GM23248 (cell line): Measurements from ENCODE around the gene STAM2. TPM values are rescaled to one million over a fixed set of nuclear protein-coding genes. Genes with fewer than 3 reads are reported as not detected.
"Not testable (repeated sequence)": the region's sequence is repeated elsewhere in the genome, so short reads cannot be mapped to it uniquely, and the experiment has no call there.

Experiments
- DNase-seq: peaks from one replicate; pipeline ENCODE4 v3.0.0-alpha.2; 2015
- H2AFZ ChIP-seq: fragments of 200-600 bp; sonication (generic); 2 replicates; pipeline ENCODE4 v1.6.1; 2016; ENCODE audit warnings: antibody characterized with exemption
- H3F3A ChIP-seq: fragments of 200-600 bp; sonication (generic); 2 replicates; pipeline ENCODE4 v1.6.1; 2016; ENCODE audit warnings: mild to moderate bottlenecking, antibody characterized with exemption, mixed run types; ENCODE audit not compliant: insufficient read depth
- H3K27ac ChIP-seq: fragments of 200-600 bp; sonication (generic); 2 replicates; pipeline ENCODE4 v1.5.1; 2016; ENCODE audit warnings: mild to moderate bottlenecking
- H3K27me3 ChIP-seq: fragments of 200-600 bp; sonication (generic); replicated peaks from 2 replicates; pipeline ENCODE4 v1.6.1; 2016; ENCODE audit warnings: mild to moderate bottlenecking; ENCODE audit not compliant: insufficient read depth
- H3K36me3 ChIP-seq: fragments of 200-600 bp; sonication (generic); 2 replicates; pipeline ENCODE4 v1.6.1; 2016; ENCODE audit warnings: low read depth, mild to moderate bottlenecking
- H3K4me1 ChIP-seq: fragments of 200-600 bp; sonication (generic); 2 replicates; pipeline ENCODE4 v1.6.1; 2016; ENCODE audit warnings: mild to moderate bottlenecking; ENCODE audit not compliant: insufficient read depth
- H3K4me2 ChIP-seq: fragments of 200-600 bp; sonication (generic); one replicate; pipeline ENCODE4 v1.6.1; 2016; ENCODE audit warnings: mild to moderate bottlenecking; ENCODE audit not compliant: unreplicated experiment
- H3K4me3 ChIP-seq: fragments of 200-600 bp; sonication (generic); 2 replicates; pipeline ENCODE4 v1.5.1; 2016; ENCODE audit warnings: mild to moderate bottlenecking
- H3K79me2 ChIP-seq: fragments of 200-600 bp; sonication (generic); 2 replicates; pipeline ENCODE4 v1.6.1; 2016; ENCODE audit warnings: mild to moderate bottlenecking; ENCODE audit not compliant: insufficient read depth
- H3K9ac ChIP-seq: fragments of 200-600 bp; sonication (generic); 2 replicates; pipeline ENCODE4 v1.6.1; 2016; ENCODE audit warnings: mild to moderate bottlenecking
- H3K9me2 ChIP-seq: fragments of 200-600 bp; sonication (generic); 2 replicates; pipeline ENCODE4 v1.6.1; 2016; ENCODE audit warnings: mixed run types, mild to moderate bottlenecking, moderate library complexity; ENCODE audit not compliant: insufficient read depth
- H3K9me3 ChIP-seq: fragments of 200-600 bp; sonication (generic); one replicate; pipeline ENCODE4 v1.6.1; 2017; ENCODE audit warnings: low read depth
- H4K20me1 ChIP-seq: fragments of 200-600 bp; sonication (generic); 2 replicates; pipeline ENCODE4 v1.6.0; 2016; ENCODE audit not compliant: insufficient read depth
- EZH2 ChIP-seq: fragments of 200-600 bp; sonication (generic); IDR thresholded peaks from 2 replicates; pipeline ENCODE4 v1.6.1; 2018; ENCODE audit warnings: antibody characterized with exemption, mild to moderate bottlenecking; ENCODE audit not compliant: insufficient read depth, poor library complexity, severe bottlenecking
- EZH2phosphoT487 ChIP-seq: fragments of 200-600 bp; sonication (generic); IDR thresholded peaks from 2 replicates; pipeline ENCODE4 v1.6.1; 2018; ENCODE audit warnings: antibody characterized with exemption, moderate library complexity, mild to moderate bottlenecking, low read depth; ENCODE audit not compliant: insufficient read depth
- WGBS, 2 experiments: methylation state at CpG; one replicate each; pipeline ENCODE4 v1.1.6; 2015 to 2017; ENCODE audit warnings: low lambda C conversion rate in 2 of 2, low coverage in 1 of 2; ENCODE audit errors: missing lambda C conversion rate in 2 of 2; 5-methylcytosine and 5-hydroxymethylcytosine counted together
- in situ Hi-C: fragments of 300-500 bp; cut with MboI; formaldehyde crosslinking; loops from 2 replicates; pipeline ENCODE4 v1.15.0; 2020
- polyA plus RNA-seq: library from polyadenylated mRNA; unstranded; fragments of >200 nt; fragmentation: Nextera tagmentation; extraction: Ambion mirVana; gene quantifications from 2 replicates; pipeline ENCODE4 v1.2.1, GENCODE V29; 2016
- total RNA-seq: library from RNA; depleted of rRNA; stranded (reverse); fragments of >200 nt; shearing (Covaris generic); gene quantifications from 2 replicates; pipeline ENCODE4 v1.2.3, GENCODE V29; 2014

STAM2 gene
- total and polyA plus RNA-seq, 2 experiments from 2014 or later = 14.9 to 29.6 TPM

DNA sequence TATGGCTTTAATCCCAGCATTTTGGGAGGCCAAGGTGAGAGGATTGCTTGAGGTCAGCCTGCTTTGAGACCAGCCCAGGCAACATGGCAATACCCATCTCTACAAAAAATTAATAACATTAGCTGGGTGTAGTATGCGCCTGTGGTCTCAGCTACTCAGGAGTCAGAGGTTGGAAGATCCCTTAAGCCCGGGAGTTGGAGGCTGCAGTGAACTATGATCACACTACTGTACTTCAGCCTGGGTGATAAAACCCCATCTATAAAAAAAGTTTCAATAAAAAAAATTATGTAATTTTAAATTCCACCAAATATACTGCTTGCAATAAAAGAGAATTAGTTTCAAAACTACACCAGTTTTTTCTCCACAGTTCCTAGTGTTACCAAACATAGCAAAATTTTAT, 53.4 kb downstream of the STAM2 start:
- Histone ChIP-seq H3F3A (no peaks in the 10 kb centered on the region), H3K9ac (no peak overlapping the region), H3K27me3 (no peaks in the 10 kb centered on the region), H3K9me2 (no peaks in the 10 kb centered on the region), H3K79me2 (no peaks in the 10 kb centered on the region), H3K27ac (no peak overlapping the region), H3K4me1 (0 out of 2 replicates have a peak, but pooled peaks cover 3% of the 10 kb centered on the region), H4K20me1 (no peaks in the 10 kb centered on the region), H3K4me3 (no peak overlapping the region), H3K9me3 (no peaks in the 10 kb centered on the region), H2AFZ (no peak overlapping the region), H3K4me2 (no peak overlapping the region), H3K36me3 (no peaks in the 10 kb centered on the region)
- TF ChIP-seq EZH2 (no peak), EZH2phosphoT487 (no peak)
- no peak for DNase-seq
- in situ Hi-C loops = no loop called here
- 88 to 92% methylated on average over 2 of the region's 2 CpGs for WGBS, 2 experiments

DNA sequence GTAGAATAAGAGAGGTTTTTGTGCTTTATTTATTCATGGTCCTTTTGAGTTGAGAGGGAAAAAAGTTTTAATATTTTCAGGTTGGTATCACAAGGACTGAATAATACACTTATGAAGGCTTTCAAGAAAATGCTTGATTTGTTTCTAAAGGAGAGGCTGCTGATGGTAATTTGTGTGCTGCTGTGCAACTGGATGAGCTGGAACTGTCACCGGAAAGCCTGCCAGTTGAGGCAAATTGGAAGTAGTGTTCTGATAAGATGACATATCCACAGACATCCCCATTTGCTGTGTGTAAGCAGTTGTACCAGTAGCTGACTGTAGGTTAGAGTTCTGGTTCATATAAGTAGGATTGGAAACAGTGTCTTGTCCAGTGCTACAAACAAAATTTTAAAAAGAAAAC, 55.1 kb downstream of the STAM2 start:
- H4K20me1 ChIP-seq = no peaks in the 10 kb centered on the region
- DNase-seq = no peak
- H3K36me3 ChIP-seq = no peaks in the 10 kb centered on the region; the same call in 1 of the 2 replicates
- WGBS, 2 experiments = 67 to 80% methylated on average over 1 of the region's 1 CpG
- H3K4me2 ChIP-seq = no peak overlapping the region
- H3K27me3 ChIP-seq = no peaks in the 10 kb centered on the region
- H3K9me2 ChIP-seq = no peaks in the 10 kb centered on the region
- H3K9ac ChIP-seq = no peak overlapping the region
- TF ChIP-seq EZH2phosphoT487 (no peak), EZH2 (no peak)
- H3K4me1 ChIP-seq = 0 out of 2 replicates have a peak, but pooled peaks cover 3% of the 10 kb centered on the region
- H3K79me2 ChIP-seq = no peaks in the 10 kb centered on the region
- H3K27ac ChIP-seq = no peak overlapping the region
- no peaks in the 10 kb centered on the region for H3F3A ChIP-seq
- no peak overlapping the region for H2AFZ ChIP-seq
- H3K4me3 ChIP-seq = no peak overlapping the region
- in situ Hi-C loops = no loop called here
- H3K9me3 ChIP-seq = no peaks in the 10 kb centered on the region

DNA sequence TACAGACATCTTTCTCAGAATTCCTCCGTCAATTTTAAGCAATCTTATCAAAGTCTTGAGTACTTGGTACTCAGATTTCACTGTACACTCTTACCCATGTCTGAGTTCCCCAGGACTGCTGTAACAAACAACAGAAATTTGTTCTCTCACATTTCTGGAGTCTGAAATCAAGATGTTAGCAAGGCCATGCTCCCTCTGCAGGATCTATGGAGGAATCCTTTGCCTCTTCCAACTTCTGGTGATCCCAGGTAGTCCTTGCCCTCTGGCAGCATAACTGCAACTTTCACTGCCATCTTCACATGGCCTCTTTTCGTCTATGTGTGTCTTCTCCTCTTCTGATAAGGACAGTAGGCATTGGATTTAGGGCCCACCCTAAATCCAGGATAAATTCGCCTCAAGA, 59.6 kb downstream of the STAM2 start:
- TF ChIP-seq EZH2phosphoT487 (no peak), EZH2 (no peak)
- Histone ChIP-seq H3K4me1 (0 out of 2 replicates have a peak, but pooled peaks cover 3% of the 10 kb centered on the region), H3K27ac (no peak overlapping the region), H3K9ac (no peak overlapping the region), H3K27me3 (no peaks in the 10 kb centered on the region), H4K20me1 (no peaks in the 10 kb centered on the region), H3K4me3 (no peak overlapping the region), H3K79me2 (no peaks in the 10 kb centered on the region), H3K4me2 (no peak overlapping the region), H3K36me3 (no peaks in the 10 kb centered on the region; the same call in 1 of the 2 replicates), H3K9me2 (no peaks in the 10 kb centered on the region), H2AFZ (no peak overlapping the region), H3F3A (no peaks in the 10 kb centered on the region), H3K9me3 (no peaks in the 10 kb centered on the region)
- in situ Hi-C loops = no loop called here
- no peak for DNase-seq
- WGBS, 2 experiments = 79 to 85% methylated on average over 3 of the region's 3 CpGs

DNA sequence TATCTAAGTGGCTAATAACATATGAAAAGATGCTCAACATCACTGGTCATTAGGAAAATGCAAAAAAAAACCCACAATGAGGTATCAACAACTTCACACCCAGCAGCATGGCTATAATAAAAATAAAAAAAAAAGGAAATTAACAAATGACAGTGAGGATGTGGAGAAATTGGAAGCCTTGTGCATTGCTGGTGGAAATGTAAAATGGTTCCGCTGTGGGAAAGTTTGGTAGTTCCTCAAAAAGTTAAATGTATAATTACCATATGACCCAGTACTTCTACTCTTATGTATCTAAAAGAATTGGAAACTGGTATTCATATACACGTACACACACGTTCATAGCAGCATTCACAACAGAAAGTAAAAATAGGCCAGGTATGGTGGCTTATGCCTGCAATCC, 61.2 kb downstream of the STAM2 start:
- Histone ChIP-seq H3F3A (no peaks in the 10 kb centered on the region), H3K4me1 (no peaks in the 10 kb centered on the region; the same call in 1 of the 2 replicates), H3K4me3 (no peak overlapping the region), H2AFZ (no peak overlapping the region), H3K27me3 (no peaks in the 10 kb centered on the region), H3K9me2 (no peaks in the 10 kb centered on the region), H3K4me2 (no peak overlapping the region), H3K9ac (no peak overlapping the region), H3K36me3 (no peaks in the 10 kb centered on the region; the same call in 1 of the 2 replicates), H3K79me2 (no peaks in the 10 kb centered on the region), H3K27ac (no peak overlapping the region), H4K20me1 (no peaks in the 10 kb centered on the region), H3K9me3 (no peaks in the 10 kb centered on the region)
- DNase-seq = no peak
- WGBS, 2 experiments = 93 to 96% methylated on average over 3 of the region's 3 CpGs
- no peak for TF ChIP-seq EZH2
- no peak for TF ChIP-seq EZH2phosphoT487
- in situ Hi-C loops = no loop called here

DNA sequence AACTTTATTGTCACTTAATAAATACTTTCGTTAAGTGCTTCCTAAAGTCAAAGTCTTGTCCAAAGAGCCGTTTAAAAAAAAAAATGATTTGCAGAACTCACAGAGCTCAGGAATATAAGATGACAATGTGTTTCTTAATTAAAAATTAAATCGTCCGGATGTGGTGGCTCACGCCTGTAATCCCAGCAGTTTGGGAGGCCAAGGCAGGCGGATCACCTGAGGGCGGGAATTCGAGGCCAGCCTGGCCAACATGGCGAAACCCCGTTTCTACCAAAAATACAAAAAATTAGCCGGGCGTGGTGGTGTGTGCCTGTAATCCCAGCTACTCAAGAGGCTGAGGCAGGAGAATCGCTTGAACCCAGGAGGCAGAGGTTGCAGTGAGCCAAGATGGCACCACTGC, 68.4 kb downstream of the STAM2 start:
- H3K4me1 ChIP-seq, H3K9ac ChIP-seq, H3K36me3 ChIP-seq, H3K79me2 ChIP-seq, in situ Hi-C loops, H3K9me2 ChIP-seq, H3F3A ChIP-seq, H3K27me3 ChIP-seq, H3K27ac ChIP-seq, H2AFZ ChIP-seq, H4K20me1 ChIP-seq, H3K4me3 ChIP-seq, H3K9me3 ChIP-seq, DNase-seq, H3K4me2 ChIP-seq: not testable (repeated sequence)
- WGBS, 2 experiments = 68 to 75% methylated on average over 13 of the region's 13 CpGs
